Fibroblast of pulmonary artery (primary cell): ENCODE data around the gene SNX11.
"Not testable (repeated sequence)": the region's sequence is repeated elsewhere in the genome, so short reads cannot be mapped to it uniquely, and the experiment has no call there.

Source experiments
- DNase-seq: peaks from one replicate; pipeline ENCODE4 v3.0.0-alpha.2; 2010; ENCODE audit warnings: low read depth
- H3K4me3 ChIP-seq: replicated peaks from 2 replicates; pipeline ENCODE4 v1.5.1; 2011; ENCODE audit warnings: low read depth, mild to moderate bottlenecking, control low read depth, low read length, moderate library complexity
- TF ChIP-seq, protein P1 (sequence below): IDR thresholded peaks from 2 replicates; pipeline ENCODE4 v1.5.1; 2011; ENCODE audit warnings: mild to moderate bottlenecking, control low read depth, low read length, inconsistent platforms; ENCODE audit errors: missing control alignments

The SNX11 gene

DNA sequence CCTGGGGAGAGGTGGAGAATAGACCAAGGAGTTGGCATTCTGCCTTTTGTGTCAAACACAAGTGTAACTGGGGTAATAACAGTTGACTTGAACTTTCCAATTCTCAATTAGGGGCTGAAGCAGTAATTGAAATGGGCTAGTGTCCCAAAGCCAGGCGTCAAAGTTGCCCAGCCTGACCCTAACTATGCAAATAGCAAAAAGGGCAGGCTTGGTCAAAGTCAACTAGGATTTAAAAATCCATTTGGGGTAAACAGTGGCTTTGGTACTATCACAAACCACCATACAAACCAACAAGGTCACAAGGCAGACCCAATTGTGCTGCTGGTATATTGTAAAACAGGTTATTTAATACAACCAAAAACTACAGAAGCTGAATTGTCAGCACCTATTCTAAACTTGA is 41.4 kb upstream of the SNX11 start:
- DNase-seq, result no peak
- TF ChIP-seq, protein P1, sequence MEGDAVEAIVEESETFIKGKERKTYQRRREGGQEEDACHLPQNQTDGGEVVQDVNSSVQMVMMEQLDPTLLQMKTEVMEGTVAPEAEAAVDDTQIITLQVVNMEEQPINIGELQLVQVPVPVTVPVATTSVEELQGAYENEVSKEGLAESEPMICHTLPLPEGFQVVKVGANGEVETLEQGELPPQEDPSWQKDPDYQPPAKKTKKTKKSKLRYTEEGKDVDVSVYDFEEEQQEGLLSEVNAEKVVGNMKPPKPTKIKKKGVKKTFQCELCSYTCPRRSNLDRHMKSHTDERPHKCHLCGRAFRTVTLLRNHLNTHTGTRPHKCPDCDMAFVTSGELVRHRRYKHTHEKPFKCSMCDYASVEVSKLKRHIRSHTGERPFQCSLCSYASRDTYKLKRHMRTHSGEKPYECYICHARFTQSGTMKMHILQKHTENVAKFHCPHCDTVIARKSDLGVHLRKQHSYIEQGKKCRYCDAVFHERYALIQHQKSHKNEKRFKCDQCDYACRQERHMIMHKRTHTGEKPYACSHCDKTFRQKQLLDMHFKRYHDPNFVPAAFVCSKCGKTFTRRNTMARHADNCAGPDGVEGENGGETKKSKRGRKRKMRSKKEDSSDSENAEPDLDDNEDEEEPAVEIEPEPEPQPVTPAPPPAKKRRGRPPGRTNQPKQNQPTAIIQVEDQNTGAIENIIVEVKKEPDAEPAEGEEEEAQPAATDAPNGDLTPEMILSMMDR, result no peak
- H3K4me3 ChIP-seq, result no peak overlapping the region

DNA sequence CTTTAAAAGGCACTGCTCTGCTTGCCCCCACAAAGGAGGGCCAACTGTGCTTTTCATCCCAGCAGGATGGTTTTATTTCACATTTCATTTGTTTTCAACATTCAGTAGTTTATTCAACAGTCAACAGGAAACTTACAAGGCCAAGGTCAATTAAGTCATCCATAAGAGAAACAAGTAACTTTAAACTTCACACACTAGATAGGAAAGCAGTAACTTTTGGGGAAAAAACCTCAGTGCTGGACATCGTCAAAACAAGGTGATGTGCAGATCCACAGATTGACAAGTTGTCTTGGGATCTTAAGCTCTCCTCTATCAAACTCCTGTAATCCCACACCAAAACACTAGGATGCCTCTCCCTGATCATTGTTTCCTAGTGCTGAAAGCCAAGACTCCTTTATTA is 40.9 kb upstream of the SNX11 start:
- no peak for DNase-seq

DNA sequence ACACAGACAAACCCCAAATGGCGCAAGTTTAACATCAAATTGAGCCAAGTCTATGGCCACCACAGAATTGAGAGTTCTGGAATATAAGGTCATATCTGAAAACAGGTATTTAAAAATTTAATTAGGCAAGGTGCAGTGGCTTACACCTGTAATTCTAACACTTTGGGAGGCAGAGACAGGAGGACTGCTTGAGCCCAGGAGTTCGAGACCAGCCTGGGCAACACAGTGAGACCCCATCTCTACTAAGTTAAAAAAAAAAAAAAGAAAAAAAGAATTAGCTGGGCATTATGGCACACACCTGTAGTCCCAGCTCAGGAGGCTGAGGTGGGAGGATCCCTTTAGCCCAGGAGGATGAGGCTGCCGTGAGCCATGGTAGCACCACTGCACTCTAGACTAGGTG is 40.3 kb upstream of the SNX11 start:
- TF ChIP-seq, protein P1, result no peak
- no peak overlapping the region for H3K4me3 ChIP-seq
- no peak for DNase-seq

More for the DNA sequence above, 40.9 kb upstream of the SNX11 start:
- no peak overlapping the region for H3K4me3 ChIP-seq
- TF ChIP-seq, protein P1, result peak; percentile 2

DNA sequence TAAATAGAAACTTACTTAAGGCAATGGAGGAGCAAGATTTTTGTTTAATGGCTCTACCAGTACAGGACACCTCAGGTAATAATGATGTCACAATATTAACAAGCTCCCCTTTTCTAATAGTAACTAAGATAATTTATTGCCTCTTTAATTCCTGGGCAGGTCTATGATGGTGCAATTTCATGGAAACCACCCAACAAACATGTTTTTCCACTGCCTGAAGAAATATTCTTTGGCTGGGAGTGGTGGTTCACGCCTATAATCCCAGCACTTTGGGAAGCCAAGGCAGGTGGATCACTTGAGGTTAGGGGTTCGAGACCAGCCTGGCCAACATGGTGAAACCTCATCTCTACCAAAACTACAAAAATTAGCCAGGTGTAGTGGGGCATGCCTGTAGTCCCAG is 39.8 kb upstream of the SNX11 start:
- not testable (repeated sequence) for H3K4me3 ChIP-seq, DNase-seq

DNA sequence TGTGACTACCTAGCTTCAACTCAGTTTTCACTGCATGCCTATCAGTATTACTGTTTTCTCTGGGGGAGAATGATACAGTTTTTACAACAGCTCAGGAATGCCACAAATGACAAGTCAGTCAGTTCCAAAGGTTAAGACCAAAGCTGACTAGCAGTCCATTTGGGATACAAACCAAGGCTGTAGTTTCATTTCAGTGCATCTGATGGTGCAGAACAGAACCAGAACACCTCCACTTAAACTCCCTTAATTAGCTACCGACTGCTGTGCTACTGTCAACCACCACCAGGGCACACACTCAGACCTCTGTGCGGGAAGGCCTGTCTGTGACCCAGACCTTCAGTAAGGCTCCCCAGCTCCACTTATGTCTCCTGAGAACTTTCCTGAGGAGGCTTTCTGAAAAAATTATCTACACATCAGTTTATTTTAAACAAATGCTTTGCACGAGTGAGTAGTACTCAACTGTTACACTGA is 39.0 kb upstream of the SNX11 start:
- no peak overlapping the region for H3K4me3 ChIP-seq
- TF ChIP-seq, protein P1, result peak; percentile 48
- DNase-seq, result peak; percentile 39

DNA sequence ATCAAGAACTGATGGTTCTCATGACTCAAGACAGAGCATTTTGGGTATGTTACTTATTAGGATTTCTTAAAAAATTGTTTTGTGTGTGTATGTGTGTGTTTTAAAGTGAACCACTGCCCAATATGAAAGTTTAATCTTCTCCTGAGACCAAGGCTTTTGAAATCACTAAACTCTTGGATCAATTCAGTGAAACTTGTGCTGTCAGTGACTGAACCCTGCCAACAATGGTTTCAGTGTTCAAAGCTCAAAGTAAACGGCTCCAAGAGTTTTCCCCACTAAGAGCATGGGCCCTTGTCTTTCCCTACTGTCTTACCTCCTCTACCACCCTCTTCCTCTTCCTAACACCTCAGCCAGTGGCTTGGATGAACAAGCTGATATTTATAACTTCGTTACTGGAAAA is 37.4 kb upstream of the SNX11 start:
- no peak overlapping the region for H3K4me3 ChIP-seq
- no peak for DNase-seq
- TF ChIP-seq, protein P1, result no peak

DNA sequence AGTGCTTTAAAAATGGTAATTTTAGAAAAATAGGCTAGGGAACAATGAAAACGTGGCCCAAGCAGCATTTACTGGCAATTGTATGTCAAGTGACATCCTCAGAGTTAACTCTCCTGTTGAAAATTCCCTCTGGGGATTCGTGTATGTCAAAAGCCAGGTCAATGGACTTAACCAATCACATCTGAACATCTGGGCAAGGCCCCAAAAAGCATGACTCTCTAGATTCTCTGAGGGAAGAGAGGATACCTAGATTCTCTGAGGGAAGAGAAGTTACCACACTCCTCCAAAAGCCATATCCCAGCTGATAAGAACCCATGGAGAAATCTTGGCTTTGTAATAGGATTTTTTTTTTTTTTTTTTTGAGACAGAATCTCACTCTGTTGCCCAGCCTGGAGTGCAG is 35.9 kb upstream of the SNX11 start:
- TF ChIP-seq, protein P1, result no peak
- no peak overlapping the region for H3K4me3 ChIP-seq
- peak; percentile 34 for DNase-seq

DNA sequence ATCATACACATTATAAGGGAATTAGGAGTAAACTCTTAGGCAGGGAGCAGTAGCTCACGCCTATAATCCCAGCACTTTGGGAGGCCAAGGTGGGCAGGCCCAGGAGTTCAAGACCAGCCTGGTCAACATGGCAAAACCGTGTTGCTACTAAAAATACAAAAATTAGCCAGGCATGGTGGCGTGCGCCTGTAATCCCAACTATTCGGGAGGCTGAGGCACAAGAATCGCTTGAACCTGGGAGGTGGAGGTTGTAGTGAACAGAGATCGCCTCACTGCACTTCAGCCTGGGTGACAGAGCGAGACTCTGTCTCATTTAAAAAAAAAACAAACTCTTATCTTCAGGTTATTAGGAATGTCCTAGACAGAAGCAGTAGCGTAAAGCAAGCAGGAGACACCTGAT is 34.8 kb upstream of the SNX11 start:
- not testable (repeated sequence) for H3K4me3 ChIP-seq, DNase-seq

DNA sequence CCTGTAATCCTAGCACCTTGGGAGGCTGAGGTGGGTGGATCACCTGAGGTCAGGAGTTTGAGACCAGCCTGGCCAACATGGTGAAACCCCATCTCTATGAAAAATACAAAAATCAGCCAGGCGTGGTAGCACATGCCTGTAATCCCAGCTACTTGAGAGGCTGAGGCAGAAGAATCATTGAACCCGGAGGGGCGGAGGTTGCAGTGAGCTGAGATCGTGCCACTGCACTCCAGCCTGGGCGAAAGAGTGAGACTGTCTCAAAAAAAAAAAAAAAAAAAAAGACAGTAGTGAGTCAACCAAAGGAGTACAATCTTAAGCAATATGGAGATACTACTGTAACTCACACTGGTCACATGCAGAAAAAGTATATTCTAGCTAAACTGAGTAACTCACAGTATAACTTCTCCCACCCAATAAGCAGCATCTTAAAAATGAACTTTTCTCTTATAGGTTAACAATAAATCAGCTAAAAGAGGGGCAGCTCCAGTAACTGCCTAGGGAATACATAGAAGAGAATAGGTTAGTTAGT is 33.9 kb upstream of the SNX11 start:
- peak; percentile 27 for DNase-seq
- H3K4me3 ChIP-seq, result not testable (repeated sequence)
